Neural cell (in vitro differentiated cells): ENCODE results near the gene CCDC150.

Source experiments
- CTCF ChIP-seq: fragments of 450-650 bp; IDR thresholded peaks from 2 replicates; pipeline ENCODE4 v1.5.1; 2014; ENCODE audit warnings: antibody characterized with exemption, mild to moderate bottlenecking, moderate library complexity; ENCODE audit not compliant: poor library complexity, severe bottlenecking
- EP300 ChIP-seq: fragments of 450-650 bp; conservative IDR thresholded peaks from 2 replicates; pipeline ENCODE4 v1.6.1; 2014; ENCODE audit warnings: antibody characterized with exemption, mild to moderate bottlenecking, moderate library complexity; ENCODE audit not compliant: poor library complexity, severe bottlenecking
- EZH2 ChIP-seq: fragments of 200-600, 300-800 bp; shearing (Covaris generic), sonication (generic); IDR thresholded peaks from 2 replicates; pipeline ENCODE4 v1.6.1; 2014; ENCODE audit warnings: antibody characterized with exemption, low read length, borderline replicate concordance, mild to moderate bottlenecking; ENCODE audit not compliant: insufficient read depth, poor library complexity, severe bottlenecking
- MXI1 ChIP-seq: fragments of 450-650 bp; conservative IDR thresholded peaks from 2 replicates; pipeline ENCODE4 v1.6.1; 2014; ENCODE audit warnings: antibody characterized with exemption, mild to moderate bottlenecking; ENCODE audit not compliant: poor library complexity, severe bottlenecking
- POLR2AphosphoS5 ChIP-seq: IDR thresholded peaks from 2 replicates; pipeline ENCODE4 v1.6.1; 2012
- RAD21 ChIP-seq: fragments of 450-650 bp; conservative IDR thresholded peaks from 2 replicates; pipeline ENCODE4 v1.6.1; 2014; ENCODE audit warnings: antibody characterized with exemption, mild to moderate bottlenecking, moderate library complexity
- REST ChIP-seq: IDR thresholded peaks from 2 replicates; pipeline ENCODE4 v1.6.1; 2012; ENCODE audit warnings: borderline replicate concordance
- SMC3 ChIP-seq: fragments of 450-650 bp; conservative IDR thresholded peaks from 2 replicates; pipeline ENCODE4 v1.6.1; 2014; ENCODE audit warnings: antibody characterized with exemption, mild to moderate bottlenecking, moderate library complexity; ENCODE audit not compliant: poor library complexity
- TAF1 ChIP-seq: IDR thresholded peaks from 2 replicates; pipeline ENCODE4 v1.6.1; 2012; ENCODE audit warnings: low read depth

GRCh38 chr2:196685792-196686191 lies 46.3 kb downstream of the CCDC150 start:
- TF ChIP-seq CTCF (no peak), POLR2AphosphoS5 (no peak), REST (no peak), TAF1 (no peak), SMC3 (no peak), EZH2 (no peak), EP300 (no peak), RAD21 (no peak), MXI1 (no peak)
